GM12878 (cell line): Measurements from ENCODE around the gene CHRND.

ENCODE experiments used
- CHD4 ChIP-seq: fragments of 200-600 bp; sonication (generic); IDR thresholded peaks from 2 replicates; pipeline ENCODE4 v1.6.1; 2016; ENCODE audit warnings: mild to moderate bottlenecking
- EZH2 ChIP-seq: IDR thresholded peaks from 2 replicates; pipeline ENCODE4 v1.6.1; 2012; ENCODE audit warnings: low read depth, mild to moderate bottlenecking, control low read depth, inconsistent platforms, low read length, borderline replicate concordance; ENCODE audit not compliant: control insufficient read depth
- GATAD2B ChIP-seq: fragments of 450-650 bp; conservative IDR thresholded peaks from 2 replicates; pipeline ENCODE4 v1.6.1; 2017; ENCODE audit warnings: low read depth, mild to moderate bottlenecking, moderate library complexity
- KDM1A ChIP-seq: fragments of 200-600 bp; sonication (generic); IDR thresholded peaks from 2 replicates; pipeline ENCODE4 v1.6.1; 2016; ENCODE audit warnings: borderline replicate concordance
- MEF2A ChIP-seq: IDR thresholded peaks from 2 replicates; pipeline ENCODE4 v1.6.1; 2011; ENCODE audit warnings: low read depth, mild to moderate bottlenecking, low read length, moderate library complexity; ENCODE audit not compliant: insufficient read depth
- MYC ChIP-seq: IDR thresholded peaks from 2 replicates; pipeline ENCODE4 v1.6.1; 2011; ENCODE audit warnings: mild to moderate bottlenecking, low read length, moderate library complexity, inconsistent platforms; ENCODE audit not compliant: insufficient read depth, insufficient replicate concordance, insufficient read length, severe bottlenecking
- NRF1 ChIP-seq: conservative IDR thresholded peaks from 2 replicates; pipeline ENCODE4 v1.6.1; 2011; ENCODE audit warnings: mild to moderate bottlenecking, low read depth, low read length, improper control_type of control experiment
- POLR2A ChIP-seq: IDR thresholded peaks from 2 replicates; pipeline ENCODE4 v1.6.1; 2011; ENCODE audit warnings: low read depth, mild to moderate bottlenecking, low read length
- TARDBP ChIP-seq: IDR thresholded peaks from 2 replicates; pipeline ENCODE4 v1.6.1; 2016; ENCODE audit warnings: borderline replicate concordance
- TF ChIP-seq, protein P1 (sequence below), 3 experiments: IDR thresholded peaks in 2 of 3; conservative IDR thresholded peaks in 1 of 3; 2 replicates each; pipeline ENCODE4 v1.5.1; 2011; ENCODE audit warnings: low read depth in 3 of 3, low read length in 3 of 3, mild to moderate bottlenecking in 3 of 3, control low read depth in 2 of 3, moderate library complexity in 2 of 3, inconsistent platforms in 1 of 3, mixed read lengths in 1 of 3; ENCODE audit not compliant: control insufficient read depth in 2 of 3, insufficient read depth in 1 of 3; ENCODE audit errors: extremely low read depth in 1 of 3
- TF ChIP-seq, protein P2 (sequence below): IDR thresholded peaks from 2 replicates; pipeline ENCODE4 v1.6.1; 2011; ENCODE audit warnings: mild to moderate bottlenecking, low read depth, low read length, moderate library complexity; ENCODE audit not compliant: insufficient replicate concordance

DNA sequence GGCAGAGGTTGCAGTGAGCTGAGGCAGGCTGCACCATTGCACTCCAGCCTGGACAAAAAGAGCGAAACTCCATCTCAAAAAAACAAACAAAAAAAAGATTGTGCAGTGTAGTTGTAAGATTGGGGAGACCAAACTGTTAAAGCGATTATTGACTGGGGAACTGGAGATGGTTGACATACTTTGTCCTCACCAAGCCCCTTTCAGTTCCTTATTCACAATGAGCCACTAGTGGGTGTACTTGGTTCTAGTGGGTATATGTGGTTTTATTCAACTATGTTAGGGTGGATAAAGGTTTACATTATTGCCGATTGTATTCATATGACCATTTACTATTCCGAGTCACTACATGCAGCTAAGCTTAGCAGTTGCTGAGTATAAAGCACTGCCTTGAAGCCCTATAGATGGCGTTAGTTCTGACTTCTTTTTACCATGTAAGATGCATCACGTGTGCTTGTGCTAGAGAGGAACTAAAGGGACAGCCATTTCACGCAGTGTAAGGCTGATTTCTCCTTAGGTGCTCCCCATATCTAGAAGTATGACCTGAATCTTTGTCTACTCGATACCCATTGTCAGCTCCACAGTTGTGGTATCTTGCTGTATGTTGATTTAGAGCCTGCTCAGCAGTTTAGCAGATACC, 36.7 kb downstream of the CHRND start:
- TF ChIP-seq NRF1 (no peak), MYC (no peak), POLR2A (0 out of 2 replicates have a peak, but pooled peaks have one; percentile 12), CHD4 (no peak), TARDBP (no peak), KDM1A (no peak), MEF2A (no peak), GATAD2B (no peak), EZH2 (no peak)
- TF ChIP-seq, protein P1, sequence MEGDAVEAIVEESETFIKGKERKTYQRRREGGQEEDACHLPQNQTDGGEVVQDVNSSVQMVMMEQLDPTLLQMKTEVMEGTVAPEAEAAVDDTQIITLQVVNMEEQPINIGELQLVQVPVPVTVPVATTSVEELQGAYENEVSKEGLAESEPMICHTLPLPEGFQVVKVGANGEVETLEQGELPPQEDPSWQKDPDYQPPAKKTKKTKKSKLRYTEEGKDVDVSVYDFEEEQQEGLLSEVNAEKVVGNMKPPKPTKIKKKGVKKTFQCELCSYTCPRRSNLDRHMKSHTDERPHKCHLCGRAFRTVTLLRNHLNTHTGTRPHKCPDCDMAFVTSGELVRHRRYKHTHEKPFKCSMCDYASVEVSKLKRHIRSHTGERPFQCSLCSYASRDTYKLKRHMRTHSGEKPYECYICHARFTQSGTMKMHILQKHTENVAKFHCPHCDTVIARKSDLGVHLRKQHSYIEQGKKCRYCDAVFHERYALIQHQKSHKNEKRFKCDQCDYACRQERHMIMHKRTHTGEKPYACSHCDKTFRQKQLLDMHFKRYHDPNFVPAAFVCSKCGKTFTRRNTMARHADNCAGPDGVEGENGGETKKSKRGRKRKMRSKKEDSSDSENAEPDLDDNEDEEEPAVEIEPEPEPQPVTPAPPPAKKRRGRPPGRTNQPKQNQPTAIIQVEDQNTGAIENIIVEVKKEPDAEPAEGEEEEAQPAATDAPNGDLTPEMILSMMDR (IDR thresholded peaks at IDR 0.05 in 2 of 3, conservative IDR thresholded peaks at IDR 0.05 in 1 of 3; ENCODE audit: control insufficient read depth in 2 of 3, extremely low read depth in 1 of 3, insufficient read depth in 1 of 3, low read depth in 3 of 3, low read length in 3 of 3): 0 out of 6 replicates have a peak, but pooled peaks of 1 of the 3 experiments have one; percentile 7
- TF ChIP-seq, protein P2, sequence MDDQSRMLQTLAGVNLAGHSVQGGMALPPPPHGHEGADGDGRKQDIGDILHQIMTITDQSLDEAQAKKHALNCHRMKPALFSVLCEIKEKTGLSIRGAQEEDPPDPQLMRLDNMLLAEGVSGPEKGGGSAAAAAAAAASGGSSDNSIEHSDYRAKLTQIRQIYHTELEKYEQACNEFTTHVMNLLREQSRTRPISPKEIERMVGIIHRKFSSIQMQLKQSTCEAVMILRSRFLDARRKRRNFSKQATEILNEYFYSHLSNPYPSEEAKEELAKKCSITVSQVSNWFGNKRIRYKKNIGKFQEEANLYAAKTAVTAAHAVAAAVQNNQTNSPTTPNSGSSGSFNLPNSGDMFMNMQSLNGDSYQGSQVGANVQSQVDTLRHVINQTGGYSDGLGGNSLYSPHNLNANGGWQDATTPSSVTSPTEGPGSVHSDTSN: no peak
